Fibroblast of skin of right biceps (primary cell): ENCODE results near the gene NAPB.
"Not testable (repeated sequence)": the region's sequence is repeated elsewhere in the genome, so short reads cannot be mapped to it uniquely, and the experiment has no call there.

ENCODE experiments used
- DNase-seq: peaks from one replicate; pipeline ENCODE4 v3.0.0-alpha.2; 2013

Gene NAPB

DNA sequence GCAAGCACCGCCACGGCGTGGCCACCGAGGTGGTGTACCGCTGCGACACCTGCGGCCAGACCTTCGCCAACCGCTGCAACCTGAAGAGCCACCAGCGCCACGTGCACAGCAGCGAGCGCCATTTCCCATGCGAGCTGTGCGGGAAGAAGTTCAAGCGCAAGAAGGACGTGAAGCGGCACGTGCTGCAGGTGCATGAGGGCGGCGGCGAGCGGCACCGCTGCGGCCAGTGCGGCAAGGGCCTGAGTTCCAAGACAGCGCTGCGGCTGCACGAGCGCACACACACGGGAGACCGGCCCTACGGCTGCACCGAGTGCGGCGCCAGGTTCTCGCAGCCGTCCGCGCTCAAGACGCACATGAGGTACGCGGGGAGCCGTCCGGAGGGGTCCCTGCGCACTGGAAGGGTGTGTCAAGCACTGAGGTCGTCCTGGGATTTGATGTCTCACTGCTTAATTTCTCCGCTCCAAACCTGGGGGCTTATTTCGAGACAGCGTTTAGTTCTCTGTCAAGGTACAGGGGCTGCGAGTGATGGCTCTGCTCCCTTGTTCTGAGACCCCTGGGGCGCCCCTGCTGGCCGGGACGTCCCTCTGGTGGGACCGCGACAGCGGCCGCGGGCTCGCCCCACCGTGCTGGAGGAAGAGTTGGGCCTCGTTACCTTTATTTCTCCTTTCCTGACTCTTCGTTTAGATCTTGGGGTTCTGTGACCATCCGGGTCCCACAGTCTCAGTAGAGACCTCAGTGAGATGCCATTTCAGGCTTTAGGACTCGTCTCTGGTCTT, 55.7 kb downstream of the NAPB start:
- DNase-seq, result no peak

DNA sequence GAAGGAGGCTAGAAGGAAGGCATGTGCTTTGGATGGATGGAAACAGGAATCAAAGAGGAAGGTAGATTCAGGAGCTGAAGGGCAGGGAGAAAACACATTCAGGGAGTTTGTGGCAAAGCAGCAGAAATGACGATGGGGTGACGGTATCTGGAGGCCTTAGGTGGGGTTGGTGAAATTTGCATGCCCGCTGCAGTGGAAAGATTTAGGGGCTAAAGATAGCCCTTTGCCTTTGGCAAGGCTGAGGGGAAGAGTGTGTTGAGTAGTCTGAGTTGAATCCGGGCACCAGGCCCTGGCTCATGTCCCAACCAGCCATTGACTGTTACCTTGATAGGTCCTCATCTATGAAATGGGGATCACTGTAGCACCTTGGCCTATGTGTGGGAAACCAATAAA, 58.0 kb downstream of the NAPB start:
- no peak for DNase-seq

DNA sequence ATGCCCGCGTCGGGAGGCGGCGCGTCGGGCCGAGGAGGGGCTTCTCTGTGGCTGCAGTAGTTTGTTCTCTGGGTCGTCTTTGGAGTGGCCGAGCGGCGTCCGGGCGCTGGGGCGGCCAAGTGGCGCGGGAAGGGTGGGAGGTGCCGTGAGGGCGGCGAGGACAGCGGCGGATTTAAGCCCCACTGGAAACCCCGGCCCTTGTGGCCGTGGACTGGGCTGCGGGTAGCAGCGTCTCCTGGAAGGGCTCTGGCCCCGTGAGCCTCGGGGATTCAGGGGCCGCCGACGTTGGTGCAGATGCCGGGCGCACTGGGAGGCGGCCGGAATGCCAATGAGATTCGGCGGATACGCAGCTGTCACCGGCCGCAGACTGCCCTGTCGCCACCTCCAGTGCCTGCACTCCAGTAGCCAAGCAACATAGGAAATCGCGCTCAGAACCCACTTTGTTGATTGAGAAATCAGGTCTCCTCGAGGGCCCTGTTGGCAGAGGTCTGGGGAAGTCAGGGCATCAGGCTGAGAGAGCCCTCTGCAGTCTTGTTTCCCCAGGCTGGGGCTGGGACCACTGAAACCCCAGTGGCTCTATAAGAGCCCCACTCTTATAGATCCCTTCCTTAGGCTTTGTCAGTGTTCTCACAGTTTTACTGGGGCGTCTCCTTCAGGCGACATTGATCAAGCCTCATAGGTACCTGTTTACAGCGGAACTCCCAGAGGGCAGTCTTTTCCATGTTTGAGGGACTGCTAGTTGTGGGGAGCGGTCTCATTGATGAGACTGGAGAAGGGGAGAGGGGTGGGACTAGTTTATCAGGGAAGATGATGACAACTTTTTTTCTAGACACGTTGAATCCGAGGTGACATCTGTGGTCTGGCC, 58.7 kb downstream of the NAPB start:
- DNase-seq, result peak; percentile 12

GRCh38 chr20:23361476-23362391, 59.6 kb downstream of the NAPB start, which contains the start of gene GZF1:
Gene GZF1 (plus strand): TSS chr20:23362182. CDS start chr20:23364384, 2,202 bp downstream.
- peak; percentile 98 for DNase-seq

- no peak for DNase-seq
These were observed 60.2 kb downstream of the NAPB start for GRCh38 chr20:23361119-23361475.

DNA sequence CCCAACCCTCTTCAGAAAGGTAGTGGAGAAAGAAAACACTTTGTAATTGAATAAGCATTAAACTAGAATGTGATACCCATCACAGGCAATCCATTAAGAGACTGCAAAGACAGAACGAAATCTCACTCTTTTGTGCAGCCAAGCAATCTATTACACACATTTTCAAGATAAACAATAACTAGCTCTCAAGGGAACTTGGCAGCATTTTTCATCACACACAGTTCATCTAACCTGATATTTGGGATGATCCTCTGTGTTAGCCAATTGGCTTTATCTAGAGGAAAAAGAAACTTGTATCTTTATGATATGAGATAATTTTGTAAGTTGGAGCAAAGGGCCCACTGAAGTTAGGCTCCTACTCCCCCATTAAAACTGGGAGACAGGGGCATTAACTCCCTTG, 60.8 kb downstream of the NAPB start:
- no peak for DNase-seq

DNA sequence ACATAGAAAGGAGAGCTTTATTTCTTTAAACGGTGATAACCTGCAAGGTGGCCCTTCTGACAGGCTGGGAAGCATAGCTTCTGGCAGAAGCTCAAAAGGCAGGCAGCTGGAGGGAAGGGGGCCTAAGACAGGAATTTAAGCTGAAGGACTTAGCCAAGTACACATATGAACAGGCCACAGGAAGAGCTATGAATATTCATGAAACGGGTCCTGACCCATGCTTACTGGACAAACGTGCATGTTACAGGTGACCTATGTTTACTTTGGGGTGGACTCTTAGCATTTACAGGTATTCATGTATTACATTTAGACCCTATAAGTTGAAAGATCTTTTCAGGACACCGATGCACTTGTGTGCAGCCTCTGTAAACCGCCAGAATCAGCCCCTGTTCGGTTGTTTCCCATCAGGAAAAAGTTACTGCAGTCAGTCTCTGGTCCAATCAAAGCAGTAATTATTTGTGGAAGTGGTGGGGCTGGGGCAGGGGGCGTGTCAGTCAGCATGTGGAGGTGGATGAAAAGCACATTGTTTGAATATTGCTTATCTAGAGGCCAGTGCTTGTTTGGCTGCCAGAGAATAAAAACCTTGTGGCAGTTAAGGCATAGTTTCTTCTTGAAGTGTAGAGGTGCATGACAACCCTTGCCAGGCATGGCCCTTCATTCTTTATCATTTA, 62.2 kb downstream of the NAPB start:
- no peak for DNase-seq

DNA sequence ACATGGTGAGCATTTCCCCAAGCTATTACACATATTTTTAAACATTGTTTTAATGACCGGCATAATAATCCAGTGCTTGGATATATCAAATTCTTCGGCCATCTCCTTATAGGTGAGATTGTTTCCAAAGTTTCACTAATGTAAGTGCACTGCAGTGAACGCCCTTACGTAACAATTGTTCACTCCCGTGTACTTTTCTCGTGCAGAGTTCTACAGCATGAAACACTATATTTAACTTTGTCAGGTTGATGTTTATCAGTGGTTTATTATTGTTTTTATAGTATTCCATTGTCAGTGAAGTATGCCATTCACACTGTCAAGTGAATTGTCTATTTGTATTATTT, 62.8 kb downstream of the NAPB start:
- DNase-seq, result no peak

GRCh38 chr20:23357767-23358562, 63.3 kb downstream of the NAPB start:
- peak; percentile 100 for DNase-seq

DNA sequence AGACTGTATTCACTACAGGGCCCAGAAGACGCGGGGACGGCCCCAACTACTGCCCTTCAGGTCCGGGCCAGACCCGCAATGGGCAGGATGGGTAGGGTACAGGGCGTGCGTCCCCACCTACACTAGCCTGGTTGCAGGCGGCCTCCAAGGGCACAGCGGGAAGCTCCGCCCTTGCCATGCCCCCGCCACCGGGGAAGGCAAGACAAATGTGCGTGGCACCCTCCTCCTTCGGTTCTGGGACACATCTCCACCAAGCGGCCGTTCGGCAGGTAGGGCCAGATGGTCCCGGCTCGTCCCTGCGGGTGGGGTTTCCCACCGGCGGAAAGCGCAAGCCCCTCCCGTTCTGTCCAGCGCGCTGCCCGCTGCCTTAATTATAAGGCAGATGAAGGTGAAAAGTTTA, 65.1 kb downstream of the NAPB start:
- no peak for DNase-seq

GRCh38 chr20:23350904-23351838, 70.1 kb downstream of the NAPB start:
- peak; percentile 46 for DNase-seq

GRCh38 chr20:23350196-23350903, 70.9 kb downstream of the NAPB start, which contains the start of gene NXT1:
Gene NXT1 (plus strand): TSS chr20:23350791. CDS start chr20:23354042, 3,251 bp downstream.
- DNase-seq, result peak; percentile 99

GRCh38 chr20:23349338-23350195, 71.7 kb downstream of the NAPB start:
- DNase-seq, result peak; percentile 76

DNA sequence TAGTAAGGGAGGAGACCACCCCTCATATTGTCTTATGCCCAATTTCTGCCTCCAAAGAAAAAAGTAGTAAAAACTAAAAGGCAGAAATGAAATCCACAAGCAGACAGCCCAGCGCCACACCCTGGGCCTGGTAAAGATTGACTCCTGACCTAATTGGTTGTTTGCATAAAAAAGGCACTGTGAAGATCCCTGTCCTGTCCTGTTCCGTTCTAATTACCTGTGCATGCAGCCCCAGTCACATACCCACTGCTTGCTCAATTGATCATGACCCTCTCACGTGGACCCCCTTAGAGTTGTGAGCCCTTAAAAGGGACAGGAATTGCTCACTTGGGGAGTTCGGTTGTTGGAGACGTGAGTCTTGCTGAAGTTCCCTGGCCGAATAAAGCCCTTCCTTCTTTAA, 72.8 kb downstream of the NAPB start:
- DNase-seq, result not testable (repeated sequence)

- no peak for DNase-seq
These were observed 73.5 kb downstream of the NAPB start for GRCh38 chr20:23347791-23348190.

- DNase-seq, result no peak
These were observed 75.3 kb downstream of the NAPB start for GRCh38 chr20:23346002-23346401.

GRCh38 chr20:23344336-23344735, 77.0 kb downstream of the NAPB start:
- DNase-seq, result no peak

DNA sequence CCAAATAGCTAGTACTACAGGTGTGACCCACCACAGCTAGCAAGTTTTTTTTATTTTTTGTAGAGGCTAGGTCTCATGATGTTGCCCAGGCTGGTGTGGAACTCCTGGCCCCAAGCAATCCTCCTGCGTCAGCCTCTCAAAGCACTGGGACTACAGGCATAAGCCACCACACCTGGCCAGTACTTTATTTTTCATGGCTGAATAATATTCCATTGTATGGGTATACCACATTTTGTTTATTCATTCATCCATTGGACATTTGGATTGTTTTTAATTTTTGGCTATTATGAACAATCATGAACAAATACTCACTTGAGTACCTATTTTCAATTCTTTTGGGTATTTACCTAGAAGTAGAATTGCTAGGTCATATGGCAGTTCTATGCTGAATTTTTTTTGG, 77.7 kb downstream of the NAPB start:
- DNase-seq, result no peak

GRCh38 chr20:23341073-23341472, 80.2 kb downstream of the NAPB start:
- no peak for DNase-seq
